ENCODE results near the gene CFAP210. TPM values are rescaled to one million over a fixed set of nuclear protein-coding genes. Genes with fewer than 3 reads are reported as not detected.

CFAP210 gene
- total and polyA plus RNA-seq, 2 experiments from 2014 or later = 3.7 TPM; not detected in 1

GRCh38 chr2:169619946-169620345 is 74.3 kb downstream of the CFAP210 start:
- TF ChIP-seq, protein P1, sequence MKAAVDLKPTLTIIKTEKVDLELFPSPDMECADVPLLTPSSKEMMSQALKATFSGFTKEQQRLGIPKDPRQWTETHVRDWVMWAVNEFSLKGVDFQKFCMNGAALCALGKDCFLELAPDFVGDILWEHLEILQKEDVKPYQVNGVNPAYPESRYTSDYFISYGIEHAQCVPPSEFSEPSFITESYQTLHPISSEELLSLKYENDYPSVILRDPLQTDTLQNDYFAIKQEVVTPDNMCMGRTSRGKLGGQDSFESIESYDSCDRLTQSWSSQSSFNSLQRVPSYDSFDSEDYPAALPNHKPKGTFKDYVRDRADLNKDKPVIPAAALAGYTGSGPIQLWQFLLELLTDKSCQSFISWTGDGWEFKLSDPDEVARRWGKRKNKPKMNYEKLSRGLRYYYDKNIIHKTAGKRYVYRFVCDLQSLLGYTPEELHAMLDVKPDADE (IDR thresholded peaks at IDR 0.05) = no peak
- TF ChIP-seq POLR2AphosphoS5 (IDR thresholded peaks at IDR 0.05; ENCODE audit: low read depth) (no peak), STAT1 (IDR thresholded peaks at IDR 0.05; ENCODE audit: unreplicated experiment) (no peak), ZNF331 (CRISPR knock-in tag; IDR thresholded peaks at IDR 0.05; ENCODE audit: low read depth) (no peak), CREB1 (CRISPR knock-in tag; IDR thresholded peaks at IDR 0.05; ENCODE audit: low read depth) (no peak), EZH2 (IDR thresholded peaks at IDR 0.05; ENCODE audit: low read depth, unreplicated experiment) (no peak), EZH2phosphoT487 (IDR thresholded peaks at IDR 0.05; ENCODE audit: unreplicated experiment) (no peak), JUNB (IDR thresholded peaks at IDR 0.05; ENCODE audit: unreplicated experiment) (no peak), NANOG (IDR thresholded peaks at IDR 0.05; ENCODE audit: borderline replicate concordance) (no peak), ZNF114 (CRISPR knock-in tag; IDR thresholded peaks at IDR 0.05) (no peak)
- TF ChIP-seq, protein P2, sequence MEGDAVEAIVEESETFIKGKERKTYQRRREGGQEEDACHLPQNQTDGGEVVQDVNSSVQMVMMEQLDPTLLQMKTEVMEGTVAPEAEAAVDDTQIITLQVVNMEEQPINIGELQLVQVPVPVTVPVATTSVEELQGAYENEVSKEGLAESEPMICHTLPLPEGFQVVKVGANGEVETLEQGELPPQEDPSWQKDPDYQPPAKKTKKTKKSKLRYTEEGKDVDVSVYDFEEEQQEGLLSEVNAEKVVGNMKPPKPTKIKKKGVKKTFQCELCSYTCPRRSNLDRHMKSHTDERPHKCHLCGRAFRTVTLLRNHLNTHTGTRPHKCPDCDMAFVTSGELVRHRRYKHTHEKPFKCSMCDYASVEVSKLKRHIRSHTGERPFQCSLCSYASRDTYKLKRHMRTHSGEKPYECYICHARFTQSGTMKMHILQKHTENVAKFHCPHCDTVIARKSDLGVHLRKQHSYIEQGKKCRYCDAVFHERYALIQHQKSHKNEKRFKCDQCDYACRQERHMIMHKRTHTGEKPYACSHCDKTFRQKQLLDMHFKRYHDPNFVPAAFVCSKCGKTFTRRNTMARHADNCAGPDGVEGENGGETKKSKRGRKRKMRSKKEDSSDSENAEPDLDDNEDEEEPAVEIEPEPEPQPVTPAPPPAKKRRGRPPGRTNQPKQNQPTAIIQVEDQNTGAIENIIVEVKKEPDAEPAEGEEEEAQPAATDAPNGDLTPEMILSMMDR (conservative IDR thresholded peaks at IDR 0.05; ENCODE audit: low read depth in 2 of 2) = no peak
- TF ChIP-seq, protein P3, sequence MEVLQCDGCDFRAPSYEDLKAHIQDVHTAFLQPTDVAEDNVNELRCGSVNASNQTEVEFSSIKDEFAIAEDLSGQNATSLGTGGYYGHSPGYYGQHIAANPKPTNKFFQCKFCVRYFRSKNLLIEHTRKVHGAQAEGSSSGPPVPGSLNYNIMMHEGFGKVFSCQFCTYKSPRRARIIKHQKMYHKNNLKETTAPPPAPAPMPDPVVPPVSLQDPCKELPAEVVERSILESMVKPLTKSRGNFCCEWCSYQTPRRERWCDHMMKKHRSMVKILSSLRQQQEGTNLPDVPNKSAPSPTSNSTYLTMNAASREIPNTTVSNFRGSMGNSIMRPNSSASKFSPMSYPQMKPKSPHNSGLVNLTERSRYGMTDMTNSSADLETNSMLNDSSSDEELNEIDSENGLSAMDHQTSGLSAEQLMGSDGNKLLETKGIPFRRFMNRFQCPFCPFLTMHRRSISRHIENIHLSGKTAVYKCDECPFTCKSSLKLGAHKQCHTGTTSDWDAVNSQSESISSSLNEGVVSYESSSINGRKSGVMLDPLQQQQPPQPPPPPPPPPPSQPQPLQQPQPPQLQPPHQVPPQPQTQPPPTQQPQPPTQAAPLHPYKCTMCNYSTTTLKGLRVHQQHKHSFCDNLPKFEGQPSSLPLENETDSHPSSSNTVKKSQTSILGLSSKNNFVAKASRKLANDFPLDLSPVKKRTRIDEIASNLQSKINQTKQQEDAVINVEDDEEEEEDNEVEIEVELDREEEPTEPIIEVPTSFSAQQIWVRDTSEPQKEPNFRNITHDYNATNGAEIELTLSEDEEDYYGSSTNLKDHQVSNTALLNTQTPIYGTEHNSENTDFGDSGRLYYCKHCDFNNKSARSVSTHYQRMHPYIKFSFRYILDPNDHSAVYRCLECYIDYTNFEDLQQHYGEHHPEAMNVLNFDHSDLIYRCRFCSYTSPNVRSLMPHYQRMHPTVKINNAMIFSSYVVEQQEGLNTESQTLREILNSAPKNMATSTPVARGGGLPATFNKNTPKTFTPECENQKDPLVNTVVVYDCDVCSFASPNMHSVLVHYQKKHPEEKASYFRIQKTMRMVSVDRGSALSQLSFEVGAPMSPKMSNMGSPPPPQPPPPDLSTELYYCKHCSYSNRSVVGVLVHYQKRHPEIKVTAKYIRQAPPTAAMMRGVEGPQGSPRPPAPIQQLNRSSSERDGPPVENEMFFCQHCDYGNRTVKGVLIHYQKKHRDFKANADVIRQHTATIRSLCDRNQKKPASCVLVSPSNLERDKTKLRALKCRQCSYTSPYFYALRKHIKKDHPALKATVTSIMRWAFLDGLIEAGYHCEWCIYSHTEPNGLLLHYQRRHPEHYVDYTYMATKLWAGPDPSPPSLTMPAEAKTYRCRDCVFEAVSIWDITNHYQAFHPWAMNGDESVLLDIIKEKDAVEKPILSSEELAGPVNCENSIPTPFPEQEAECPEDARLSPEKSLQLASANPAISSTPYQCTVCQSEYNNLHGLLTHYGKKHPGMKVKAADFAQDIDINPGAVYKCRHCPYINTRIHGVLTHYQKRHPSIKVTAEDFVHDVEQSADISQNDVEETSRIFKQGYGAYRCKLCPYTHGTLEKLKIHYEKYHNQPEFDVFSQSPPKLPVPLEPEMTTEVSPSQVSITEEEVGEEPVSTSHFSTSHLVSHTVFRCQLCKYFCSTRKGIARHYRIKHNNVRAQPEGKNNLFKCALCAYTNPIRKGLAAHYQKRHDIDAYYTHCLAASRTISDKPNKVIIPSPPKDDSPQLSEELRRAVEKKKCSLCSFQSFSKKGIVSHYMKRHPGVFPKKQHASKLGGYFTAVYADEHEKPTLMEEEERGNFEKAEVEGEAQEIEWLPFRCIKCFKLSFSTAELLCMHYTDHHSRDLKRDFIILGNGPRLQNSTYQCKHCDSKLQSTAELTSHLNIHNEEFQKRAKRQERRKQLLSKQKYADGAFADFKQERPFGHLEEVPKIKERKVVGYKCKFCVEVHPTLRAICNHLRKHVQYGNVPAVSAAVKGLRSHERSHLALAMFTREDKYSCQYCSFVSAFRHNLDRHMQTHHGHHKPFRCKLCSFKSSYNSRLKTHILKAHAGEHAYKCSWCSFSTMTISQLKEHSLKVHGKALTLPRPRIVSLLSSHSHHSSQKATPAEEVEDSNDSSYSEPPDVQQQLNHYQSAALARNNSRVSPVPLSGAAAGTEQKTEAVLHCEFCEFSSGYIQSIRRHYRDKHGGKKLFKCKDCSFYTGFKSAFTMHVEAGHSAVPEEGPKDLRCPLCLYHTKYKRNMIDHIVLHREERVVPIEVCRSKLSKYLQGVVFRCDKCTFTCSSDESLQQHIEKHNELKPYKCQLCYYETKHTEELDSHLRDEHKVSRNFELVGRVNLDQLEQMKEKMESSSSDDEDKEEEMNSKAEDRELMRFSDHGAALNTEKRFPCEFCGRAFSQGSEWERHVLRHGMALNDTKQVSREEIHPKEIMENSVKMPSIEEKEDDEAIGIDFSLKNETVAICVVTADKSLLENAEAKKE (CRISPR knock-in tag; IDR thresholded peaks at IDR 0.05) = no peak
- TF ChIP-seq, protein P4, sequence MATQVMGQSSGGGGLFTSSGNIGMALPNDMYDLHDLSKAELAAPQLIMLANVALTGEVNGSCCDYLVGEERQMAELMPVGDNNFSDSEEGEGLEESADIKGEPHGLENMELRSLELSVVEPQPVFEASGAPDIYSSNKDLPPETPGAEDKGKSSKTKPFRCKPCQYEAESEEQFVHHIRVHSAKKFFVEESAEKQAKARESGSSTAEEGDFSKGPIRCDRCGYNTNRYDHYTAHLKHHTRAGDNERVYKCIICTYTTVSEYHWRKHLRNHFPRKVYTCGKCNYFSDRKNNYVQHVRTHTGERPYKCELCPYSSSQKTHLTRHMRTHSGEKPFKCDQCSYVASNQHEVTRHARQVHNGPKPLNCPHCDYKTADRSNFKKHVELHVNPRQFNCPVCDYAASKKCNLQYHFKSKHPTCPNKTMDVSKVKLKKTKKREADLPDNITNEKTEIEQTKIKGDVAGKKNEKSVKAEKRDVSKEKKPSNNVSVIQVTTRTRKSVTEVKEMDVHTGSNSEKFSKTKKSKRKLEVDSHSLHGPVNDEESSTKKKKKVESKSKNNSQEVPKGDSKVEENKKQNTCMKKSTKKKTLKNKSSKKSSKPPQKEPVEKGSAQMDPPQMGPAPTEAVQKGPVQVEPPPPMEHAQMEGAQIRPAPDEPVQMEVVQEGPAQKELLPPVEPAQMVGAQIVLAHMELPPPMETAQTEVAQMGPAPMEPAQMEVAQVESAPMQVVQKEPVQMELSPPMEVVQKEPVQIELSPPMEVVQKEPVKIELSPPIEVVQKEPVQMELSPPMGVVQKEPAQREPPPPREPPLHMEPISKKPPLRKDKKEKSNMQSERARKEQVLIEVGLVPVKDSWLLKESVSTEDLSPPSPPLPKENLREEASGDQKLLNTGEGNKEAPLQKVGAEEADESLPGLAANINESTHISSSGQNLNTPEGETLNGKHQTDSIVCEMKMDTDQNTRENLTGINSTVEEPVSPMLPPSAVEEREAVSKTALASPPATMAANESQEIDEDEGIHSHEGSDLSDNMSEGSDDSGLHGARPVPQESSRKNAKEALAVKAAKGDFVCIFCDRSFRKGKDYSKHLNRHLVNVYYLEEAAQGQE (IDR thresholded peaks at IDR 0.05; ENCODE audit: unreplicated experiment) = no peak

More at GRCh38 chr2:169619946-169620345, 74.3 kb downstream of the CFAP210 start:
- peaks cover 12% of the 10 kb centered on the region for H3K36me3 ChIP-seq (ENCODE audit: insufficient read depth)
- no peak overlapping the region for H3K4me3 ChIP-seq
- no peak overlapping the region for H3K4me2 ChIP-seq
- Mint-ChIP-seq H3K4me3 (no peak overlapping the region), H3K9me3 (no peaks in the 10 kb centered on the region; the same call in 2 of the 3 replicates), H3K36me3 (ENCODE audit: low read depth) (peaks cover 45% of the 10 kb centered on the region), H3K27me3 (ENCODE audit: insufficient read depth, low read depth, poor library complexity) (peaks cover 1% of the 10 kb centered on the region), H3K4me1 (no peaks in the 10 kb centered on the region), H3K27ac (no peak overlapping the region)
- H3K9me2 ChIP-seq (ENCODE audit: insufficient read depth) = no peaks in the 10 kb centered on the region
- no peaks in the 10 kb centered on the region for H3K27me3 ChIP-seq (ENCODE audit: insufficient read depth)
- H3K27ac ChIP-seq (ENCODE audit: low read depth) = no peak overlapping the region
- no peak overlapping the region for H2AFZ ChIP-seq
- peaks cover 57% of the 10 kb centered on the region for H3K79me2 ChIP-seq (replicated peaks; ENCODE audit: insufficient read depth)
- H3F3A ChIP-seq (replicated peaks; ENCODE audit: low read depth) = no peaks in the 10 kb centered on the region
- DNase-seq (ENCODE audit: low spot score) (no peak), ATAC-seq (no peak)
- peaks cover 11% of the 10 kb centered on the region for H4K20me1 ChIP-seq (replicated peaks; ENCODE audit: insufficient read depth)
- no peaks in the 10 kb centered on the region for H3K4me1 ChIP-seq (ENCODE audit: insufficient read depth)
